HEK293T (cell line): ENCODE results near the gene PAX2.

Experiments used
- CTCF ChIA-PET: fragments of 350-600 bp; formaldehyde crosslinking; extraction: SDS; loops from one replicate; lab custom pipeline; 2021; ENCODE audit warnings: antibody characterized with exemption, inconsistent platforms; lab: Yijun Ruan, JAX
- POLR2A ChIA-PET: fragments of 350-600 bp; formaldehyde crosslinking; extraction: SDS; loops from one replicate; lab custom pipeline; 2020; ENCODE audit warnings: antibody characterized with exemption, inconsistent platforms; lab: Yijun Ruan, JAX
- DNase-seq: peaks from one replicate; pipeline ENCODE4 v3.0.0; 2012; ENCODE audit warnings: mixed read lengths; ENCODE audit errors: extremely low spot score
- ARNT ChIP-seq: fragments of 450-650 bp; IDR thresholded peaks from 2 replicates; pipeline ENCODE4 v1.6.1; 2017; ENCODE audit warnings: mild to moderate bottlenecking
- BHLHE40 ChIP-seq: fragments of 450-650 bp; IDR thresholded peaks from 2 replicates; pipeline ENCODE4 v1.6.1; 2016; ENCODE audit warnings: mild to moderate bottlenecking, moderate library complexity, borderline replicate concordance
- CTBP1 ChIP-seq: fragments of 450-650 bp; IDR thresholded peaks from 2 replicates; pipeline ENCODE4 v1.6.1; 2016; ENCODE audit warnings: borderline replicate concordance
- ELF4 ChIP-seq: fragments of 450-650 bp; IDR thresholded peaks from 2 replicates; pipeline ENCODE4 v1.6.1; 2017; ENCODE audit warnings: antibody characterized with exemption
- FOXA1 ChIP-seq: fragments of 450-650 bp; IDR thresholded peaks from 2 replicates; pipeline ENCODE4 v1.6.1; 2016; ENCODE audit warnings: mild to moderate bottlenecking
- FOXK2 ChIP-seq: fragments of 450-650 bp; IDR thresholded peaks from 2 replicates; pipeline ENCODE4 v1.6.1; 2016; ENCODE audit warnings: mild to moderate bottlenecking
- FOXM1 ChIP-seq: fragments of 450-650 bp; IDR thresholded peaks from 2 replicates; pipeline ENCODE4 v1.6.1; 2017; ENCODE audit warnings: mild to moderate bottlenecking, borderline replicate concordance
- HDGF ChIP-seq: fragments of 450-650 bp; IDR thresholded peaks from 2 replicates; pipeline ENCODE4 v1.6.1; 2017; ENCODE audit warnings: antibody characterized with exemption, borderline replicate concordance
- L3MBTL2 ChIP-seq: fragments of 450-650 bp; conservative IDR thresholded peaks from 2 replicates; pipeline ENCODE4 v1.6.1; 2016; ENCODE audit warnings: mild to moderate bottlenecking
- LEF1 ChIP-seq: fragments of 450-650 bp; IDR thresholded peaks from 2 replicates; pipeline ENCODE4 v1.6.1; 2017; ENCODE audit warnings: mild to moderate bottlenecking, borderline replicate concordance
- NFRKB ChIP-seq: fragments of 450-650 bp; IDR thresholded peaks from 2 replicates; pipeline ENCODE4 v1.6.1; 2016; ENCODE audit warnings: mild to moderate bottlenecking, moderate library complexity
- SP1 ChIP-seq: fragments of 450-650 bp; IDR thresholded peaks from 2 replicates; pipeline ENCODE4 v1.6.1; 2017
- SUZ12 ChIP-seq: fragments of 450-650 bp; IDR thresholded peaks from 2 replicates; pipeline ENCODE4 v1.6.1; 2016; ENCODE audit warnings: mild to moderate bottlenecking
- TARDBP ChIP-seq: fragments of 450-650 bp; IDR thresholded peaks from 2 replicates; pipeline ENCODE4 v1.6.1; 2016
- ZNF384 ChIP-seq: fragments of 450-650 bp; IDR thresholded peaks from 2 replicates; pipeline ENCODE4 v1.6.1; 2016
- TF ChIP-seq, protein P1 (sequence below): fragments of 450-650 bp; IDR thresholded peaks from 2 replicates; pipeline ENCODE4 v1.6.1; 2016

The PAX2 gene

DNA sequence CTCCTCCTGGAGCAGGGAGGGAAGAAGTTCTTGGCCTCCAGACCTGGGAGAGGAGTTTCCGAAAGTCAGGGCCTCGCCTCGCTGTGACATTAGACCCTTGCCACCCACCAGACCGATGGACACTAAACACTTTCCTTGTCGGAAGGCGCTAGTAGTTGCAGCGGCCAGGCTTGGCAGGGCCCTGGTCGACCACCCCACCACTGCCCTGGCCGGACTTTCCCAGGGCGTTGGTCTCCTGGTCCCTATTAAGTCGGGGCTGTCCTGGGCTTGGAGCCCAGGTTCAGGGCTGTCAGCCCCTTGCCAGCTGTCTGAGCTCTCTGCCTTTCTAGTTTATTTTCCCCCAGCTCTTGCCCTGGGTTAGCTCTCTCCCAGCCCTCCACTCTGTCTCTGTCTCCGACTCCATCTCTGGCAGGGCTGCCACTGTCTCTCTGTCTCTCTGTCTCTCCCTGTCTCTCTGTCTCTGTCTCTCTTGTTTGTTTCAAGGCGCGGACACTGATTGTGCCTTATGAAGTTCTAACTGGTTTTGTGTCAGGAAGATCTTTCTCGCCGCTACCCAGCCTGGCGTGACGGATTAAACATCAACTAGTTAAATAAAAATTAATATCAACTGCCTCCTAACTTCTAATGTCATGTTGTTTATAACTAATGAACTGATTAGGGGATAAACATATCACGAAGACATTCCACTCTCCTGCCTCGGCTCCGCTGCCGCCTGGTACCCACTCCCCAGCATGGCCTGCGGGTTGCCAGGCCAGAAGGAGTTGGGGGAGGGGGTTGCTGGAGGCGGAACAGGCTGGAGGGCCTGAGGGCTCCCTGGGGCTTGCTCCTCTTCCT, 13.8 kb upstream of the PAX2 start:
- DNase-seq, result no peak
- CTCF ChIA-PET, result interaction anchor here (0.6 kb wide), 1 partner anchor 102 kb away, joined by 6 read pairs; no protein-coding TSS in a partner anchor
- POLR2A ChIA-PET, result no interaction called here
- TF ChIP-seq FOXK2 (no peak), FOXM1 (no peak), CTBP1 (no peak), HDGF (no peak), ZNF384 (no peak), NFRKB (no peak), TARDBP (no peak), ELF4 (no peak), SP1 (no peak), BHLHE40 (no peak), FOXA1 (no peak)
- TF ChIP-seq, protein P1, sequence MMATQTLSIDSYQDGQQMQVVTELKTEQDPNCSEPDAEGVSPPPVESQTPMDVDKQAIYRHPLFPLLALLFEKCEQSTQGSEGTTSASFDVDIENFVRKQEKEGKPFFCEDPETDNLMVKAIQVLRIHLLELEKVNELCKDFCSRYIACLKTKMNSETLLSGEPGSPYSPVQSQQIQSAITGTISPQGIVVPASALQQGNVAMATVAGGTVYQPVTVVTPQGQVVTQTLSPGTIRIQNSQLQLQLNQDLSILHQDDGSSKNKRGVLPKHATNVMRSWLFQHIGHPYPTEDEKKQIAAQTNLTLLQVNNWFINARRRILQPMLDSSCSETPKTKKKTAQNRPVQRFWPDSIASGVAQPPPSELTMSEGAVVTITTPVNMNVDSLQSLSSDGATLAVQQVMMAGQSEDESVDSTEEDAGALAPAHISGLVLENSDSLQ, result no peak

DNA sequence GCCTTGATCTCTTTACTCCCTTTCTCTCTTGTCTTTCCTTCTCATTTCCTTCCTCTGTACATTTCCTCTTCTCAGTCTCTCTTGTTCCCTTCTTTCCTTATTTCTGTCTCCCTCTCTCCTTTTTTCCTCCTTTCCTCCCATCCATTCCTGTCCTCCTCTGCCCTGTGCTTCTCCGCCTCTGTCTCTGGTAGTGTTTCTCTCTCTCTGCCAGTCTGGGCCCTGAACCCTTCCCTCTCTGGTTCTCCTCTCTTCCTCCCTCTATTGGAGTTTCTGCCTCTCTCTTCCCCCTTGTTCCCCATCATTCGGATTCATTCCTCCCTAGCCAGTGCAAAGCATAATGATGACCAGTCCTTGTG, 13.2 kb upstream of the PAX2 start:
- no peak for TF ChIP-seq ARNT
- no peak for TF ChIP-seq FOXK2
- no peak for TF ChIP-seq ZNF384
- TF ChIP-seq ELF4, result no peak
- no peak for TF ChIP-seq LEF1
- TF ChIP-seq, protein P1, result no peak
- TF ChIP-seq SP1, result no peak
- TF ChIP-seq NFRKB, result no peak
- no peak for TF ChIP-seq BHLHE40
- no peak for TF ChIP-seq FOXM1
- no peak for TF ChIP-seq CTBP1
- TF ChIP-seq SUZ12, result no peak
- TF ChIP-seq L3MBTL2, result no peak
- no peak for TF ChIP-seq FOXA1
- TF ChIP-seq TARDBP, result no peak
- TF ChIP-seq HDGF, result no peak
- ChIA-PET POLR2A (no interaction called here), CTCF (no interaction called here)
- DNase-seq, result no peak

DNA sequence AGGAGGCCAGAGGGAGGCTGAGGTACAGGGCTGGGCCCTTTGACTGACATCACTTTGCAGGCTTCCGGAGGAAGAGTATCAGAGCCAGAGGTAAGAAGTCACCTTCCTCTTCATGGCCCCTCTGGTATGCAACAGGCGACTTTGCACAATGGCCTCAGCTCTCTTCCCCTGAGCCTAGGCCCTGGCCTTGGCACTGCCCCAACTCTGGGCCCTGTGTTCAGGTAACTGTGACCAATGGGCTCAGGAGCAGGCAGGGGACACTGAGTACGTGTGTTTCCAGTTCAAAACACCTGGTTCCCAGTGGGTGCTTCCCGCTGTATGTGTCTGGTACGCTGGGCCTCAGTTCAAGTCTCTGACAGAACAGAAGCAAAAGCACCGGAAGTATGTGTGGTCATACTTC, 12.1 kb upstream of the PAX2 start:
- DNase-seq, result no peak
- no peak for TF ChIP-seq HDGF
- ChIA-PET CTCF (interaction anchor here (0.9 to 1.3 kb wide), 2 partner anchors 10 to 171 kb away, joined by 4 to 5 read pairs; no protein-coding TSS in a partner anchor), POLR2A (no interaction called here)

DNA sequence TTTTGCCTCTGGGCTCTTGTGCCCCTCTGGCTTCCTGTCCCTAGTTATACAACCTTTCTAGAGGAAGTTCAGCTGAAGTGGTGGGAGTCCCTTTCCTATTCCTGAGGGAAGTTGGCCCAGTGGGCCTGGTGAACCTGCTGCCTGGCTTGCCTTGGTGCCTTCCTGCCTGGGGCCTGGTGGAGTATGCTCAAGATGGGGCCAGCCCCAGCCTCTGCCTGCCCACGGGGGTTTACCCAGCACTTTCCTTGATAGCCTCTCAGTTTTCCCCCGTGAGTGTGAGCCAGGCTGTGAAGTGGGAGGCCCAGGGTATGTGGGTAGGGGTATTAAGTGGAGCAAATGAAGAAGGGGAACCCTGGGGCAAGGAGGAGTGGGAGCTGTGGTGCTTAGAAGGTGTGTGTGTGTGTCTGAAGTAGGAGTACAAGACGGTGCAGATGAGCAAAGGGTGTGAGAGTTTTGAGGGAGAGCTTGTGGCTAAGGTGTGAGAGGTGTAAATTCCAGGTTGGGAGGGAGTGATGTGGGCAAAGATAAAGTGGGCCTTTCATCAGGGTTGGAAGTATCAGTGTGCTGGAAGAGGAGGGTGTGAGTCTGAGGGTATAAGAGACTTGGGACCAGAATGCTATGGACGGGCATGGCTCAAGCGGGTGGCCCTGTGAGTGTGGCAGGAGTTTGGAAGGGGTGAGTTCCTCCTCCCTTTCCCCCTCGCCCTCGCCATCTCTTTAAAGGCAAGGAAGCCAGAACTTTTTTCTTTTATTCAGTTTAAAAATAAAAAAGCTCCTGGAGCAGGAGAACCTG, 10.9 kb upstream of the PAX2 start:
- no peak for TF ChIP-seq FOXA1
- no peak for TF ChIP-seq SP1
- no peak for TF ChIP-seq HDGF
- no peak for TF ChIP-seq TARDBP

DNA sequence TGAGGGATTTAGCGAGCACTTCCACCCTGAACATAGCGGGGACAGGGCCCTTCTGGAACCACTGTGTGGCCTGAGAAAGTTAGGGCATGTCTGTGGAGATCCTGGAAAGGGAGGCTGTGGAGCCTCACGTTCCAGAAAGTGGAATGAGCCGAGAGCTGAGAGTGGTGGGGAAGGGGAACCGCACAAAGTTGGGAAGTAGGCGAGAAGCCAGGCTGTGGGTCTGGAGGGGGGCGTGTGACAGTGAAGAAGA, 10.4 kb upstream of the PAX2 start:
- no peak for DNase-seq
- TF ChIP-seq ARNT (no peak), TARDBP (no peak)
- POLR2A ChIA-PET, result no interaction called here
- CTCF ChIA-PET, result interaction anchor here (1.5 kb wide), 1 partner anchor 8 kb away, joined by 9 read pairs; no protein-coding TSS in a partner anchor

More for the DNA sequence above, 10.9 kb upstream of the PAX2 start:
- POLR2A ChIA-PET, result no interaction called here
- CTCF ChIA-PET, result interaction anchor here (1.3 to 1.5 kb wide), 2 partner anchors 9 to 172 kb away, joined by 5 to 9 read pairs; no protein-coding TSS in a partner anchor
- DNase-seq, result no peak

DNA sequence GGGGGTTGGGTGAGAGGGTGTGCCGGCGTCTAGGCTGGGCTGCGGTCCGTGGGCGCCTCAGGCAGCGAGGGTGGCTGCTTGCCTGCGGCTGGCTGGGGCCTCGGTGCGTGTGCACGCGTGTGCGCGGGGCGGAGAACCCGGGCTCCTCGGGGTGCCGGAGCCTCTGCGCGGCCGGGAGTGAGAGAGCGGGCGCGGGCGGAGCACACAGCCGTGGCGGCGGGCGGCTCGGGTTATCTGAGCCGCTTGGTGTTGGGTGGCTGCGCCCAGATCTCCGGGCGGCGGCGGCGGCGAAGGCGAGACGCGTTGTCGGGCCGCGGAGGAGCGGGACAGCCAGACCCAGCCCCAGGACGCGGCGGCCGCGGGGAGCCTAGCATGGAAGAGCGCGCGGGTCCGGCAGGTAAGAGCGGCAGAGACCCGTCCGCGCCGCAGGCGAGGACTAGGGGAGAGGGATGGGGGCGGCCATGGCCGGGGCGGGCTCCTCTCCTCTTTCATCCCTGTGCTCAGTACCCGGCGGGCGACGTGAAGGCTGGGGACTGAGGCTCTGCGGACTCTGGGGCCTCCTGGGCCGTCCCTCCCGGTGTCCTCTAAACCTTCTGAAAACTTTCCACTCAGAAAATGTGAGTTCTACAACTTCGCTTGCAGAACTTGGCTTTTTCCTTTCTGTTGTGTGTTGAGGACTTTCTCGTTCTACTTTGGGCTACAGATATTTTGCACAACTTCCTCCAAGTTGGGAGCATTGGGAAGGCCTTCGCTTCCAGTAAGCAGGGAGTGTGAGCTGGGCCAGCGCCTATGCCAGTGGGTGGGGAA, 9.8 kb upstream of the PAX2 start:
- ChIA-PET CTCF (no interaction called here), POLR2A (no interaction called here)
- no peak for DNase-seq
- TF ChIP-seq SP1, result no peak
- TF ChIP-seq TARDBP, result no peak
- no peak for TF ChIP-seq HDGF
- TF ChIP-seq ARNT, result no peak

DNA sequence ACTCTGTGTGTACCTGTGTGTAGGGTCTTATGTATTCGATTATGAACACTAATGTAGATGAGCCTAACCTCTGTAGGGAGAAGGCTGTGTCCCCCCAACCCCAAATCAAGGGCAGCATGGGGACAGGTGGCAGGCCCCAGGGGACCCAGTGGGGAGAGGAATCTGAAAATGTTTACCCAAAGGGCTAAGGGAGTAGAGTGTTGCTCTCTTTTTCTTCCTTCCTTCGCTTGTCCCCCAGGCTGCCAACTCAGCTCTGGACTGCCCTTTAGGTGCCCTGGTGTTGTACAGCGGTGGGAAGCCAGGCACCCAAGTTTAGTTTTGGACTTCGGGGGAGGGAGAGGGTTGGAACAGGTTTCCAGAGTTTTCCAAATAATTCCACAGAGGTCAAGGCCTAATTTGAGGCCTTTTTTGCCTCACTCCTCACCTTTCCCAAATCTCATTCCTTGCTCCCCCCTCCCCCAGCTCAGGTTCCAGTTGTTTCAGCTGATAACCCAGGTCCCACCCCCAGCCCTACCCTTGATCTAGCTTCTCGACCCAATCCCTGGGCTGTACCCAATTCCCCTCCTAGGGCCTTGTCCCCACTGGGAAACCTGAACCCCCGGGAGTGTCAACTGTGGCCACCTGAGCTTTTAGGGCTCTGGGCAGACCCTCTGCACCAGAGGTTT, 9.1 kb upstream of the PAX2 start:
- no peak for DNase-seq
- ChIA-PET CTCF (no interaction called here), POLR2A (no interaction called here)
- no peak for TF ChIP-seq SP1
- no peak for TF ChIP-seq L3MBTL2
- no peak for TF ChIP-seq CTBP1
- TF ChIP-seq NFRKB, result no peak
- TF ChIP-seq FOXK2, result no peak
- TF ChIP-seq SUZ12, result no peak
- TF ChIP-seq FOXM1, result no peak
- TF ChIP-seq FOXA1, result no peak
- TF ChIP-seq HDGF, result no peak
- TF ChIP-seq ZNF384, result no peak
- no peak for TF ChIP-seq ARNT
- no peak for TF ChIP-seq LEF1
